Fibroblast of the aortic adventitia (primary cell): Measurements from ENCODE around the gene BFSP1. TPM values are rescaled to one million over a fixed set of nuclear protein-coding genes. Genes with fewer than 3 reads are reported as not detected.
A peak's percentile ranks its signal among the peaks of the same experiment; 100 is the strongest.

Experiments
- DNase-seq: peaks from one replicate; pipeline ENCODE4 v3.0.0-alpha.2; 2010; ENCODE audit warnings: low read depth
- H3K4me3 ChIP-seq: 2 replicates; pipeline ENCODE4 v1.5.1; 2011; ENCODE audit warnings: low read depth, mild to moderate bottlenecking, control low read depth, low read length, moderate library complexity
- CTCF ChIP-seq: IDR thresholded peaks from 2 replicates; pipeline ENCODE4 v1.5.1; 2011; ENCODE audit warnings: mild to moderate bottlenecking, low read length, control low read depth, inconsistent platforms; ENCODE audit not compliant: insufficient read depth
- total RNA-seq: library from RNA; depleted of rRNA; stranded (reverse); fragments of >200 nt; gene quantifications from 2 replicates; pipeline ENCODE4 v1.2.3, GENCODE V29; 2012; ENCODE audit warnings: low replicate concordance

Gene BFSP1
- 1.3 and 3.5 TPM in 2 replicates for total RNA-seq

DNA sequence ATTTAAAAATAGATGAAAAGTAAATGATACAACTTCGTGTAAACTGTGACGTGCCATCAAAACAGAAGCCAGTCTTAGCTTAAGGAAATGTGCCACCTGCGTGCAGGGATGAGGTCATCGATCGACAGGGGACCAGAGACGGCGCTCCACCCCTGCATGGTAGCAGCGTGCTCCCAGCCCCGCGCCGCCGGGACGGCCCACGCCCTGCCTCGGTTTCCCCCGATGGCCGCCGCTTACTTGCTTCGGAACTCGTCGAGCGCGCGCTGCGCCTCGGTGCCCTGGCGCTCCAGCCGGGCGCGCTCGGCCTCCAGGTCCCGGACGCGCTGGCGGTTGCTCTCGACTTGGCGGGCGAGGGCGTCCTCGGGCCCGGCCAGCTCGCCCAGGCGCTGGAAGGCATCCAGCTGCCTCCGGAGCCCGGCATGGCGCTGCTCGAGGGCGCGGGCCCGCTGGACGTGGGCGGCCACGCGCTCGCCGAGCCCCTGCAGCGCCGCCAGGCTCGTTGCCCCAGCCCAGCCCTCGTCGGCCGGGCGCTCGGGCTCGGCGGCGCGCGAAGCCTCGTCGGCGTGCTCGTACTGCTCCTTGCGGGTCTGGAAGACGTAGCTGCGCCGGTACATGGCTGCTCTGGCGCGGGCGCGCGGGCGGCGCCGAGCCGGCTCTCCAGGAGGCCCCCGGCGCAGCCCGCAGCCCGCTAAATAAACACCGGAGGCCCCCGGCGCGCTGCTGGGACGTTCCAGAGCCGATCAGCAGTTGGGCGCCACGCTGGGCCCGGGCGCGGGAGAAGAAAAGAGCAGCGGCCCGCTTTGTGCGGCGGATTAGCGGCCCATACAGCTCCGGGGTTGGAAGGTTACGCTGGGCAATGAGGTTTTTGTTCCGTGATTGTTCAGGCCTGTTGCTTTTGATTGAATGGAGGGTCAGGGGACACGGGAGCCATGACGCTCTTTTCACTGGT is at the start of gene BFSP1:
Gene BFSP1 (minus strand): TSS at position 664 of the 949 bp plus-strand sequence. CDS start 50 bp downstream, at position 614.
- no peak for TF ChIP-seq CTCF
- peak within 1 kb of the TSS; percentile 57 for H3K4me3 ChIP-seq
- peak; percentile 51 for DNase-seq

GRCh38 chr20:17580895-17581294 is 49.7 kb upstream of the BFSP1 start:
- DNase-seq, result no peak
- TF ChIP-seq CTCF, result no peak
- H3K4me3 ChIP-seq, result no peak overlapping the region

DNA sequence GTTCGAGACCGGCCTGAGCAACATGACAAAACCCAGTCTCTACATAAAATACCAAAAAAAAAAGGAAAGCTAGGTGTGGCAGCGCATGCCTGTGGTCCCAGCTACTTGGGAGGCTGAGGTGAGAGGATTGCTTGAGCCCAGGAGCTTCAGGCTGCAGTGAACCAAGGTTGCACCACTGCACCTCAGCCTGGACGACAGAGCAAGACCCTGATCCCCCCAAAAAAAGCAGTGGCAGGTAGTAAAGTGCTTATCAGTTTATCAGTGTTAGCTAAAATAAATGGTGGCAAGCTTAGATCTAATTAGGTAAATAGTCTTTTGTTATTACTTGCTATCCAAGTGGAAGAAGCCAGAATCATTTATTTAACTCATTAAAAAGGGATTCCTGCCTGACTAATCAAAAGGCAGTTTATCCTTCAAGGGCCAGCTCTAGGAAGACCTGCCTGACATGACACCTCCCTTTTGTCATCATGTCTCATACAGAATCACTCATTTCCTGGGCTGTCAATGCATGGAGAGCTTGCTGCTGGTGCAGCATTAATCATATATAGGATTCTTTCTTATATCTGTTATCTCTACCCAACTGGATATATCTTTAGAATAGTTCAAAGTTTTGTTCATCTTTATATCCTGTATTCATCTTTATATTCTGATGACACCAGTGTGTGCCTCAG is 48.3 kb upstream of the BFSP1 start:
- TF ChIP-seq CTCF, result no peak
- no peak overlapping the region for H3K4me3 ChIP-seq
- no peak for DNase-seq

DNA sequence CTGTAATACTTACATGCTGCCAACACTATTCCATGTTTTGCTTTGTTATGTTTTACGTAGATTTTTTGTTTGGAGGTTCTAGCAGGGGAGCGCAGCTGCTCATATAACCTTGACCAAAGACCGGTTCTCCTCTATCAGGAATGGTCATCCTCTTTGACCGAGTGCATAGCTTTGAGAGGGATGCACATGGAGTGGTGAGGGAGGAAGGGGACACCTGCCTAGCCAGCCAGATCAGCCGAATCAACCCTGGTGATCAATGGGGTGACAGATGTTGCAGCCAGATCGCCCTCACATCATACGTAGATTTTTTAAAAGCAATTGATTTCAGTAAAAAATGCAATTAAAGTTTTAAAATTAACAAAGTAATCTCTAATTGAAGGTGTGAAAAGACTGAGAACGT is 45.0 kb upstream of the BFSP1 start:
- DNase-seq, result no peak
- TF ChIP-seq CTCF, result no peak

GRCh38 chr20:17573463-17573862 is 42.3 kb upstream of the BFSP1 start:
- TF ChIP-seq CTCF, result no peak
- DNase-seq, result no peak
- H3K4me3 ChIP-seq, result no peak overlapping the region

More for the DNA sequence above, 45.0 kb upstream of the BFSP1 start:
- no peak overlapping the region for H3K4me3 ChIP-seq

- TF ChIP-seq CTCF, result no peak
- H3K4me3 ChIP-seq, result peak overlapping the region; percentile 85
- DNase-seq, result no peak
These were observed 41.0 kb upstream of the BFSP1 start for GRCh38 chr20:17572034-17572638.
